GM11168 (cell line): ENCODE measurements around the gene MAD1L1.
"Not testable (repeated sequence)": the region's sequence is repeated elsewhere in the genome, so short reads cannot be mapped to it uniquely, and the experiment has no call there.

Experiments used
- in situ Hi-C: fragments of 300-500 bp; cut with MboI; formaldehyde crosslinking; loops from one replicate; pipeline ENCODE4 v1.12.0; 2022; ENCODE audit warnings: low sequenced_read_pairs; ENCODE audit not compliant: unreplicated experiment

Gene MAD1L1

DNA sequence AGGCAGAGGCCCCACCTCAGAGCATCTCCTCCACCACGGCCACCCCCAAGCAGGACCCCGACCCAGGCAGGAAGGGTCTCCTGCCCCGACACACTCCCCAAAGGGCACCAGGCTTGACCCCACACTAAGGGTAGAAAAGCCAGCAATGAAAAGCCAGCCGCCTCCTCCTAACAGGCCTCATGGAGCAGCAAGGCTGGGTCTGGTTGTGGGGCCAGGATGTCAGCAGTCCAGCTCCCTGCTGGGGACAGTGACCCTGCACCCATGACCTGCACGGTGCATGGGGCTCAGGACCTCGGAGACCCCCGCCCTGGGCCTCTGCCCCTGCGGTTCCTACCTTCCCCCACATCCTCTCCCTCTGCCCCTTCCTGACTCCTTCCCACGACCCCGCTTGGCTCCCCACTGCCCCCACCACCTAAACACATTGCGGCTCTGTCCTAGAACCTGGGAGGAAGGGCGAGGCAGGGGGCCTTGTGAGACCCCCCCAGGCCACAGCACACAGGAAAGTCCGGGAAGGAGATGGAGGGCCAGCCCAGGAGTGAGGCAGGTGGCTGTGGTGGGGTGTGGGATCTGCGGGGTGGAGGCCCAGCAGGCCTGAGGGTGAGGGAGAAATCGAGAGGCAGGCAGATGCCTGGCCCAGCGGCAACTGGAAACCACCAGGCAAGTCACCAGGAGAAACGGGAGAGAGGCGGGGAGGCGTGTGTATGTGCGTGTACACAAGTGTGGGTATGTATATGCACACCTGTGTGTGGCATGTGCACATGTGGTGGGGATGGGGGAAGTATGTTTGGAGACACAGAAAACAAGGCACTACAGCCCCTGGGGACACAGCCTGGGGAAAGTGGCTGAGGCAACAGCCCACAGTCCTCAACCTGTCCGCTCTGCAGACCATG, 229.9 kb downstream of the MAD1L1 start:
- in situ Hi-C loops, result no loop called here

DNA sequence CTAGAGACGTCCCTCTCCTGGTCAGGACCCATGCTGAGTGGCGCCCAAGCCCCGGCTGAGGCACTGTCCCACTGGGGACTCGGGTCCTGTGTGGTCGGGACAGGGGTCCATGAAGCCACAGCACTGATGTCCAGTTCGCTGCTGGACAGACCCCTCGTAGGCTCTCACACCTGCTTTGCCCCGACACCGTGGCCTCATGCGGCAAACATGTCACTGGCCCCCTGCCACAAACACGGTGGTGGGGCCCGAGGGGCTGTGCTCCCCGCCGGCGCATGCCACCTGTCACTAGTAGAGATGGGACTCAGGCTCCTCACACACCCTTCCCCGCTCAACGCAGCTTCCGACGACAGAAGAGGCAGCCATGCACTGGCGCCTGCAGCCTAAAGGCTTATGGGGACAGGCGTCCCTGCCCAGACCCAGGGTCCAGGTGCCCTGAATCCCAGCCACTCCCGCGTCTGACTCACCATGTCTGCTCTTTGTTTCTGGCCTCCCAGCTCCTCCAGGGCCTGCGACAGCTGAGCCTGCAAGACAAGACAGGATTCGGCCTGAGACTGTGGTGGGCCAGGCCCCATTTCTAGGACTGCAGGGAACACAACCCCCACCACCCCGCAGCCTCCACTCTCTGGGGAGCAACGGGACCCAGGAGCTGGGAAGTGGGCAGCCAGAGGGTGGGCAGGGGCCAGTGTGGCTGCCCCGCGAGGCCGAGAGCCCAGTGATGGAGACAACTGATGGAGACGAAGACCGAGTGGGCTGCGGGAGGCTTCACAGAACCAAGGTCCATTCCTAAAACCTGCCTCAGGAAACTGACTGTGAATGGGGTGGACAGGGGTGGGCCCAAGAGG, 230.9 kb downstream of the MAD1L1 start:
- in situ Hi-C loops, result no loop called here

DNA sequence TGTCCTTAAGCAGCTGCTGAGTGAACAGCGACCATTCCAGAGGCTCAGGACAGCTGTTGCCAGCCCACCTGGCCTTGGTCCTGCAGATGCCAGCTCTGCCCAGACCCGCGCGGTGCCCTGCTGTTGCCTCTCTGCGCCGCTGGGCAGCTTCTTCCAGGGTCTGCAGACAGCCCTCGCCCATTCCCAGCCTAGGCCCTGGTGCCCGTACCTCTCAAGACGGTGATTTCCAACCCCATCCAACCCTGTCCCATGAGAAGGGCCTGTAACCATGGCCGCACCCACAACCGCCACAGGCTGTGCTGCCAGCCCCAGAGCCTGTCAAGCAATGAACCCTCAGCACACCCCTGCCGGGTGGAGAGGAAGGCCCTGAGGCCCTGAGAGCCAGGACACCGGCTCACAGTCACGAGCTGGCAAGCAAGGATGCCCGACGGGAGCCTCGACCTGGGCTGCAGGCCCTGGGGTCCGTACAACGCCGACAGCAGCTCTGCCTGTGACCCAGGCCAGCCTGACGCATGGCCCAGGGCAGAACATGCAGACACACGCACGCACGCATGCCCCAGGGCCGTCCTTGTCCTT, 231.9 kb downstream of the MAD1L1 start:
- in situ Hi-C loops, result no loop called here

DNA sequence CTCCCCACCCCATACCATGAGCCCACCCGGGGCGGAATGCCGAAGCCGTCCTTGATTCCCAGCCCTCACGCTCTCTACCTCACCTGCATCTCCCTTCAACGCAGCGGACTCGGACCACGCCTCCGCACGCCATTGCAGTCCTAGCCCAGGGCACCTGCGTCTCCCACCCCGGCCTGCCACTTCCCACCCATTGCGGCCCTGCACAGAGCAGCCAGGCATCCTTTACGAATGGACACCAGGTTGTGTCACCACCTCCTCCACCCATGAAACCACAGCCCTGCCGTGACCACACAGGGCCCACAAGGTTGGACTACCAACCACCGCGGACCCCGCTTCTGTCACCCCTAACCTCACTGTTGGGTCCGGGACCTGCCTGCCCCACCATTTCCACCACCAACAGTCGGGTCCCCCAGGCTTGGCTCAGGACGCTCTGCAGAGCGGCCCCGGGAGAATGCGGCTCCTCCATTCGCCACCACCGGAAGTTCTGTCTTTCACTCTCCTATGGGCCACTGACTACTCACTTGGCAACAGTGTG, 232.5 kb downstream of the MAD1L1 start:
- in situ Hi-C loops, result no loop called here

DNA sequence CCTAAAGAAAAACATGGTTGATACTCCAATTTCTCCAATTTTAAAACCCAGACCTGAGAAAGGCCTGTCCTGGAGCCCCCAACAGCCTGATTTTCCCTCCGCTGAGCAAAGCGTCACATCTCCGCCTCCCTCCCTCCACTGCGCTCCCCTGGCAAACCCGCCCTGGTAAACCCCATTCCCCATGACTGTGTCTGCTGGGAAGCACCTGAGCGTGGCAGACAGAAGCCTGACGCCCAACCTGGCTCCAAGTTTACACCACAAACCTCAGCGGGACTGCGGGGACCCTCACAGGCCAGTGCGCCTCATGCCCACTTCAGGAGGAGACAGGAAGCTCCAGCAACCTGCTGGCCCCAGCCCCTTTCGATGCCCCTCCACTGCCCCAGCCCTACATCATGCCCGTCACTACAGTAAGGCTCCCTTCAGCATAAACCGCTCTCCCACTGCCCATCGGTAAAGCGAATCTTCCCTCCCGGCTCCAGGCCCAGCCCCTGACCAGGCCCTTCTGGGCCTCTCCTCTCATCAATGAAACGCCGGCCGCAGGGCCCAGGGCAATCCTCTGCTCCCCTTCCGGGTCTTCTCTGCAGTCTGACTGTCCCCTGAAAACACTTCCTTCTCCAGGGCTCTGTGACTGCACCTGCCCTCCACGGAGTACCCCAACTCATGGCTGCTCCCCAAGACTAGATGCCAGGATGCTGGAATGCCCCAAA, 233.3 kb downstream of the MAD1L1 start:
- in situ Hi-C loops, result no loop called here

GRCh38 chr7:1998146-1998545, 234.6 kb downstream of the MAD1L1 start:
- in situ Hi-C loops, result no loop called here

DNA sequence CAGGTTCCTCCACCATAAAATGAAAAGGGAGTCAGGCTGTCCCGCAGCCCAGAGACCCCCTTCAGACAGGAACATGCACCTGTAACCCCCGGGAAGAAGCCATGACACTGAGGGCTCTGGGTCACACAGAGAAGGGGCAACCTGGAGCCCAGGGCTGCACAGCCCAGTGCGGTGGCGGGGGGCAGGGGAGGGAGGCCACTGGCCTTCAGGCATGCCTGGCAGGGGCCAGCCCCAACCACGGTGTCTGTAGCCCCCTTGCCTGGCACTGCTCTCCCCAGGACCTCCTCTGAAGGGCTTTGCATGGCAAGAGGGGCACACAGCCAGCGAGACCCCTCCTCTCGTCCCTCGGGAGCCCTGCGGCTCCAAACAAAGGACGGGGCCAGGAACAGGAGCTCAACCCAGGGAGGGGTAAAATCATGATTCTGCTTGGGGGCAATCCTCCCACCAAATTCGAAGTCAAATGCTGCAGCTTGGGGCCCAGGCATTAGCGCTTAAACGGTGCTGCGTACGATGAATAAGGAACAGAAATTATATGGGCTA, 235.1 kb downstream of the MAD1L1 start:
- in situ Hi-C loops, result no loop called here

GRCh38 chr7:1996816-1997215, 235.9 kb downstream of the MAD1L1 start:
- in situ Hi-C loops, result no loop called here

GRCh38 chr7:1995911-1996420, 236.8 kb downstream of the MAD1L1 start:
- in situ Hi-C loops, result not testable (repeated sequence)

DNA sequence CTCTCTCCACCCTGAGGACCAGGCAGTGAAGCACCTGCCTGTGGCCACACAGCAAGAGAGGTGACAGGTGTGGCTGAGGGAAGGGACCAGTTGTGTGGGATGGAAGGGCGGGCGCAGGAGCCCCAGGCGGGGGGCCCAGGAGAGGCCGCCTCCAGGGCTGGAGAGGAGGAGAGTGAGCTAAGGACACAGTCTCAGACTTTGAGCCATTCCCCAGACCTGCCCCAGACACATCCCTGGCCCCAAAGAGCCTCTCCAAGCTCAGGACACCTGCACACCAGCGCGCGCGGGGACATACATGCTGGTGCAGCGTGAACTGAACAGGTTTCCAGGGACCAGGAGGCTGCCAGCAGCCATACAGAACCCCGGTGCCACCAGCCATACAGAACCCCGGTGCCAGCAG, 237.3 kb downstream of the MAD1L1 start:
- in situ Hi-C loops, result no loop called here

- in situ Hi-C loops, result no loop called here
Measured at GRCh38 chr7:1994931-1995330, 237.8 kb downstream of the MAD1L1 start.

- in situ Hi-C loops, result no loop called here
Measured at GRCh38 chr7:1993776-1994740, 238.7 kb downstream of the MAD1L1 start.

DNA sequence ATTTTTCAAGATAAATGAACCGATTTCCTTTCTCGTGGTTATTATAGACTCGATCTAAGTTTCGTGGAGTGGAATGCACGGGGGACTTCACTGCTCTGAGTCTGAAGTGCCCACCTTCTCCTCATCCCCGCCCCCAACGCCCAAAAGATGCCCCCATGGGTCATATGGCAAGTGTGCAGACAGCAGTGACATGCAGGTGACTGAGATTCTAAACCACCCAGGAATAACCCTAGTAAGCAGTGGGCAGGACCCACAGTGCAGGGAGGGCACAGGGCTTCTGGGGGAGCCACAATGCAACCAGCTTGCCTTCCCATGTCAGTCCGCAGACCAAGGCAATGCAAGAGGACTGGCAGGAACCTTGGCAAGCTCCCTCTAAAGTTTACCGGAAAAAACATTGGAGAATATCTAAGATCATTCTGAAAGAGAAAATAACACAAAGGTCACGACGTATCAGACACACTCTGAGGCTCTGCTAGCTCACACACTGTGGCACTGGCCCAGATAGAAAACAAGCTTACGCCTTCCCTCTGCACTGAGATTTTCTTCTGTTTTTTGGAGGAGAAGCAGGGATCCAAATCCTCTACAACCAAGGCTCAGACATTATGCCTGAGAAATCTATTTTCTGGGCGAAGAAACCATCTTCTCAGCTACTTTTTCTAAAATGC, 239.6 kb downstream of the MAD1L1 start:
- in situ Hi-C loops, result no loop called here

- in situ Hi-C loops, result no loop called here
Measured at GRCh38 chr7:1992554-1992953, 240.2 kb downstream of the MAD1L1 start.

DNA sequence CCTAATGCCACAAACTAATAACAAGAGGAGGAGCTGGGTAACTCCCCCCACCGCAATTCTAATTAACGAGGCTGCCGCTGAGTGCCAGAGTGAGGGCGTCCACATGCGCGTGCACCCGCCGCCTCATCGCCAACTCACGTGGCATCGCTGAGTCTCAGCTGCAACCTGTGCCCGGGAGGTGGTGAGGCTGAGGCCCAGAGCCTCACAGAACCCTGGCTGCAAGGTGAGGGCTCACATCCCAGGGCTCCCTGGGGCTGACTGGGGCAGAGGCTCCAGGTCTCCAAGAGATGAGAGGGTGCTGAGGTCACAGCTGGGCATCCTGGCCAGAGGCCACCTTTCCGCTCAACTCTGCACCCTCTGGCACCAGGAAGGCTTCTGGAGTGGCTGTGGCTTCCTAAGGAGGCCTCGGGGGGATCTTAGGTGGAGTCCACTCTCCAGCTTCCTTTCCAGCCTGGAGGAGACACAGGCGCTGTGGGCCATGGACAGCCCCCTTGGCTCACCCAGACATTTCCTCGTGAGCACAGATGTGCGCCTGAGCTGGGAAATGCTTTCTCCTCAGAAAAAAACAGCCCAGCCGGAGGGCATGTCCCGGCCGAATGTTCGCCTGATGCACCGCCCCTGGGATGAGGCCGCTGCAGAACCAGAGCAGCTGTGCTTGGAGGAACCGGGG, 242.6 kb downstream of the MAD1L1 start:
- in situ Hi-C loops, result no loop called here

DNA sequence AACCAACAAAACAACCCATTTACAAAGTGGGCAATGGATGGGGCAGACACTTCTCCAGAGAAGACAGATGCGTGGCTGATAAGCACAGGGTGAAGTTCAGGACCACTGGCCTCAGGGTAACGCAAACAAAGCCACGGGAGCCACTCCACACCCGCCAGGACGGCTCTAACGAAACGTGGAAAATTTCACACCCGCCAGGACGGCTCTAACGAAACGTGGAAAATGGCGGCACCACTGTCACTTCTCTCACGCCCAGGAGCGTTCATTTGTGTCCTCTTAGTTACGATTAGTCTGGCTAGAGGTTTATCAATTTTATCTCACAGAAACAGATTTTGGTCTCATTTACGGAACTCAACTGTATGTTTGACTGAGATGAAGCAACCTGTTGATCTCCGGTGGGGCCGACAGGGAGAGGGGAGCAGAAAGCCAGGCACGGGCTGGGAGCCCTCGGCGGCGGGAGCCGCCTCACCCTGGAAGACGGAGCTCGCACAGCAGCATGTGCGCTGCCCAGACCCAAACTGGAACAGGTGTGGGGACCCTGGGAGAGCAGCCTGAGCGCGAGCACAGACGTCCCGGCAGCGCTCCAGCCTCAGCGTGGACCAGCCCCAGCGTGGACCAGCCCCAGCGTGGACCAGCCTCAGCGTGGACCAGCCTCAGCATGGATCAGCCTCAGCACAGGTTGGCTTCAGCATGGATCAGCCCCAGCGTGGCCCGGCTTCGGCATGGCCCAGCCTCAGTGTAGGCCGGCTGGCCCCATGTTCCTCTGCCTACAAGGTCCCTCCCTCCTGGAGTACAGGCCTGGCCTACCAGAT, 243.5 kb downstream of the MAD1L1 start:
- in situ Hi-C loops, result no loop called here

GRCh38 chr7:1988533-1988930, 244.2 kb downstream of the MAD1L1 start:
- in situ Hi-C loops, result no loop called here
